HS-5 (cell line): ENCODE results near the gene NTRK3.
"Not testable (repeated sequence)": the region's sequence is repeated elsewhere in the genome, so short reads cannot be mapped to it uniquely, and the experiment has no call there.

Experiments used
- DNase-seq: peaks from one replicate; pipeline ENCODE4 v3.0.0-alpha.2; 2012; ENCODE audit warnings: low read depth

The NTRK3 gene

DNA sequence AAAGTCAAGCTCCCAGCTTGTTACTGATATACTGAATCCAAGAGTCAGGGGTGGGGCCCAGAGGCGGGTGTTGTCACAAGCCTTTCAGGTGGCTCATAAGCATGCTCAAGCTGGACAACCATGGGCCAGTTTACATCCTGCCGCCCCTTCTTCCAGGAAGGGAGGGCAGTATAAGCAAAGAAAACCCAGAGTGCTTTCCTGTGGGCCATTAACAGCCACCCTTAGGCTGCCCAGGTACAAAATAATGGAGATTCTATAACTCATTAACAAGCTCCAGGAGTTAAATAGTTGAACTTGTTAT lies 183.2 kb downstream of the NTRK3 start:
- DNase-seq: no peak

GRCh38 chr15:88072598-88073390 lies 183.7 kb downstream of the NTRK3 start:
- DNase-seq: no peak

DNA sequence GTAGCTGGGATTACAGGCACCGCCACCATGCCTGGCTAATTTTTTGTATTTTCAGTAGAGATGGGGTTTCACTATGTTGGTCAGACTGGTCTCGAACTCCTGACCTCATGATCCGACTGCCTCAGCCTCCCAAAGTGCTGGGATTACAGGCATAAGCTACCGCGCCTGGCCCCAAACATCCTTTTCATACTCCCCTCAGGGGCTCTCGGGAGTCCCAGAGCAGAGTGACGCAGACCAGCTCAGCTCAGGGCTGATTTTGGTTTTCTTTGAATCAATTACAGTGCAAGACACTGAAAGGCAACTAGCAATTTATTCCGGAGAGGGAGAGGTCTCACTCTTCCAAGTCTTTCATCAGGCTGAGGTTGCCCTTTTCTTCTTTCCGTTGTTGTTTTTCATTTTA lies 184.4 kb downstream of the NTRK3 start:
- DNase-seq: not testable (repeated sequence)

- no peak for DNase-seq
These were observed 185.4 kb downstream of the NTRK3 start for GRCh38 chr15:88071141-88071540.

DNA sequence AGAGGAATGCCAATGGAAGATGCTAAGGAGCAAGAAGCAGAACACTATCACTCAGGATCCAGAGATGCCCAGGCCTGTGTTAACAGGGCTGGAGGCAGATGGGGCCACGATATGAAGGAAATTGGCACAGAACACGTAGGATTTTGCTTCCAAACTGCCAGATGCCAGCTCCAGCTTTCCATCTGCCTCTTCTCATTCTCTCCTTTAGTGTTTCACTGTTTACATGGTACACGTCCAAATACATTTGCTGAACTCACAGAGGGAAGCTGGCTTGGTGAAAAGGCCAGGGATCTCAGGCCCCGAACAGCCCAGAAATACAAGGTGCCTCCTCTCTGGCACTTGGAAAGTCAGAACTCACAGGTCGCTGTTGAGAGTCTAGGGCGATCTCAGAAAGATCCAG lies 187.0 kb downstream of the NTRK3 start:
- no peak for DNase-seq

DNA sequence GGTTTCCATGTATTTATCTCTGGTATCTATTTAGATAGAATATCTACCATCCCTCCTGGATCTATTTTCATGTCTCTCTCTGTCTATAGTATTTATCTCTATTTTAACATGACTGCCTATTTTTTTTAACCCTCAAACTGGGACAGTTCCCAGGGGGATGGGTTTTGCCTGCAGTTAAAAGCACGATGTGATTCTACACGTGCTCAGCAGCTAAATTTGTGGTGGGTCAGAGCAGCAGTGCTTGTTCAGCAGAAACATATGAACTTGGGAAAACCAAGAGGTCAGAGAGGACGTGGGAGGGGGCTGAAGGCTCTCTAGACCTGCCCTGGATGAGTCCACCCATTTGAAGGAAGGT lies 189.2 kb downstream of the NTRK3 start:
- DNase-seq: no peak

DNA sequence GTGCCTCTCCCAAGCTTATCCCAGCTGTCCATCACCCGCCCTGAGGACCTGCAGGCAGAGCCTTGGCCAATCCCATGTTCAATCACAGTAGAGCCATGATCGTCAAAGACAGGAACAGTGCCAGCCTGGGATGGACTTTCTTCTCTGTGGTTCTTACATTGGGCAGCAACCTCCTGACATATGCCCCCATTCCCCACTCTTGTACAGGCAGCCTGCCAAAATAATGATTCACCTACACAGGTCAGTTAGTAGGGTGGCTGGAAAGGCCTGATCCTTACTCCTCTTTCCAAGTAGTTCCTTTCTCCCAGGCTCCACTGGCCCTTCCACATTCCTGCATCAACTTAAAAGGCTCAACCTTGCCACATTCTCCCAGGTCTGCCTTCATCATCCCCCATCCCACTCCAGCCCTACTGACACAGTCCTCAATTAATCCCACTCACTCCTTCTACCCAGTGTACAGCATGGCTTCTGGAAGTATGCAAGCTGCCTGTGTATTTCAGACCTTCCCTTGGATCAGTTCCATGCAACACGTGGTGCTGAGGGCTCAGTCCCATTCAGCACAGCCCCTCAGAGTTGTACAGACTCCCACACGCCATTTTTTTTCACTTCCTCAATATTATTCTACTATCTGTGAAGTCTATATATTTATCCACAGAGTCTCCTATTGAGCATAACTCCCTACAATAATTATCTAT lies 189.8 kb downstream of the NTRK3 start:
- no peak for DNase-seq

- DNase-seq: no peak
These were observed 195.1 kb downstream of the NTRK3 start for GRCh38 chr15:88061452-88061851.

DNA sequence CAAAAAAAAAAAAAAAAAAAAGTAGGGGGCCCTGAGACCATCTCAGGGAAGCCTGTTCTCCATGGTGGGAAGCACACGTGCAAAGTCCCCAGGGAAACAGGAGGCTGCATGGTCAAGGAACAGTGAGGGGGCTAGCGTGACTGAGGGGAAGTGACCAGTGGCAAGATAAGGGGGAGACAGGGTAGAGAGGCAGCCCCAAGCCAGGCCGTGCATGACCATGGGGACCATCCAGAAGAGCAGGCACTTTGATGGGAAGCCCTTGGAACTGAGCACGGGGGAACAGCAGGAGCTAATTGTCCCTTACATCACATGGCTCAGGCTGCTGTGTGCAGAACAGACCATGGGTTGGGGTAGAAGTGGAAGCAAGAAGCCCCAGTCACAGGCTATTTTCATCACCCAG lies 196.2 kb downstream of the NTRK3 start:
- no peak for DNase-seq

- no peak for DNase-seq
These were observed 198.7 kb downstream of the NTRK3 start for GRCh38 chr15:88057836-88058235.

- no peak for DNase-seq
These were observed 207.0 kb downstream of the NTRK3 start for GRCh38 chr15:88049506-88049905.

GRCh38 chr15:88048755-88049154 lies 207.8 kb downstream of the NTRK3 start:
- no peak for DNase-seq

DNA sequence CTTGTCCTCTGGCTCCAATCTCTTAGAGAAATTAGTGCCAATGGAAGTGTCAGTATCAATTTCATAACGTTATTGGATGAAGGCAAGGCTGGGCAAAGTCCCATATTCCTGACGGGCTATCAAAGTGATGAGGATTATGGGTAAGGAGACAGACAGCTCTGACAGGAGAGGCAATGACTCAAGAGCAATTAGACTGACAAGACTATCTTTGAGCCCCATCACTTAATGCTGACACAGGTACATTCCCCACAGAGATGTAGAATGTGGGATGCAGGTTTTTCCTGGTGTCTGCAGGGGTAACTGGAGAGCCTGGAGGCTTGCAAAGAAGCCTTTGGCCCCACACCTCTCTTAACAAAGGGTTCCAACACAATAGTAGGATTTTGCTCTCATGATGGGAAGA lies 208.3 kb downstream of the NTRK3 start:
- no peak for DNase-seq

- no peak for DNase-seq
These were observed 209.9 kb downstream of the NTRK3 start for GRCh38 chr15:88046576-88047129.

- DNase-seq: no peak
These were observed 213.1 kb downstream of the NTRK3 start for GRCh38 chr15:88043396-88043795.

DNA sequence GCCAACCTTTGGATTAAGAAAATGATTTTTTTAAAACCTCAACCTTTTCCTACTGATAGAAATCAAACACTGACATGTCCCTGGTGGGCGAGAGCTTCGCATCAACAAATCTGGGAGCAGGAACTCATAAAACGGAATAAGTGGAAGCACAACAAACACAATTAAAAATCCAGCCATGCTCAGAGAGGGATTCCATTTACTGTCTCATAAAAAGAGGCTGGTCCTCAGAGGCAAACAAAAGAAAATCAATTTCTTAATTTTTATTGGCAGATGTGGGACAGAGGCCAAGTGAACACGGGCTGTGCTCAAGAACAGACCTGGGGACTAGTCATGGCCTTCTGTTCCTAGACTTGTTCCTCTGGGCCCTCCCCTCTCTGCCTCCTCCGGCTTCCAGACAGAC lies 214.5 kb downstream of the NTRK3 start:
- DNase-seq: no peak

DNA sequence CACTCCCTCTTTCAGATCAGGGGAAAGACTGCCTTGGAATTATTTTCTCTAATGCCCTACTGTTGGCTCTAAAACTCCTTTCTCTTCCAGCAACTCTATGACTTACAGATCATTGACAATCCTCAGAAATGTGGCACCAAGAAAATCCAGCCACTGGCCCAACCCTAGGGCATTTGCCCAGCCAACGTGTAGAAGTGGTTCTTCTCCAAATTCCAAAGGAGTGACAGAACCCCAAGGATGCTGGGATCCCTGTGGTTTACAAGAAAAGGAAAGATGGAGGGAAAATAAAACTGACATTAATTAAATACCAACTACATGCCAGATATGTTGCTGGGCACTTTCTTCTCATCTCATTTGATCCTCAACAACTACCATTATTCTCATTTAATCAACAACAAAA lies 216.0 kb downstream of the NTRK3 start:
- no peak for DNase-seq

DNA sequence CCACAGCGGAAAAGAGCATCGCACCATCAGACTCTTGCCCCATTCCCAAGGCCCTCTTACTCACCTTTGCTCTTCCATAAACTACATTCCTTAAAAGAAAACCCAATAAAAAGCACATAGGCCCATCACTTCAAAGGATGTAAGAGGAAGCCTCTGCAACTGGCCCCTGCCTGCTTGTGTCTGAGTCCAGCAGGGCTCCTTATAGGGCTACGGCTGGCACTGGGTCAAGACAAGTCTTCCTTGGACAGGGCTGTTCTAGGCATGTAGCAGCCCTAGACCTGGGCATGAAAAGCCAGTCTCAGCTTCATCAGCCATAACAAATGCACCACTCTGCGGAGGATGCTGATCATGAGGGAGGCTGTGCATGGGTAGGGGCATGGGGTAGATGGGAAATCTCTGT lies 218.3 kb downstream of the NTRK3 start:
- DNase-seq: no peak

- DNase-seq: no peak
These were observed 220.2 kb downstream of the NTRK3 start for GRCh38 chr15:88036154-88036839.

GRCh38 chr15:88035381-88035780 lies 221.2 kb downstream of the NTRK3 start:
- DNase-seq: no peak

DNA sequence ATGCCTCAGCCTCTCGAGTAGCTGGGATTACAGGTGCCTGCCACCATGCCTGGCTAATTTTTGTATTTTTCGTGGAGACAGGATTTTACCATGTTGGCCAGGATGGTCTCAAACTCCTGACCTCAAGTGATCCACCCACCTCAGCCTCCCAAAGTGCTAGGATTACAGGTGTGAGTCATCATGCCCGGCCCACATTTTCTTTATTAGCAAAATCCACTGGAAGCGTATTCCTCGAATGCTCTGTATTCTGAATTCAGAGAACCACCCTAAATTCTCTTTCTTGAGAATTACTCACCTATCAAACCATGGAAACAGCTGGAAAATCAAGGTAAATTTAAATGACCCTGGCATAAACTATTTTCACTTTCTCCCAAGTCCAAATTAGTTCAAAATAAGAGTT lies 223.1 kb downstream of the NTRK3 start:
- DNase-seq: not testable (repeated sequence)

GRCh38 chr15:88032787-88033186 lies 223.8 kb downstream of the NTRK3 start:
- DNase-seq: no peak

DNA sequence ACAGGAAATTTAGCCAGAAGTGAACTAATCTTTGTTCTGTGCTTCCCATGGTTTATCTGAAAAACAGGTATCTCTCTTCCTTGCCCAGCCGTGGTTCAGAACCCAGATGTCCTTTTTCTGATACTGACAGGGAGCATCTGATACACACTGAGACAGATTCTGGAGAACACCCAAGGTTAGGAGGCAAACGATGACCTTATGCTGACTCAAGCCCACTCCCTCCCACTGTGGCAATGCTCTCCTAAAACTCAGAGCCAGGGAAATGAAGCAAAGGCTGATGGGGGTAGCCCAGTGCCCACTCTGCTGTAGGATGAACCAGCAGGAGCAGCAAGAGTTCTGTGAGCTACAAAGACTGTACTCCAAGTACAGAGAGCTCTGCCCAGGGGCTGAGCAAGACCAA lies 225.1 kb downstream of the NTRK3 start:
- peak; percentile 20 for DNase-seq
